Stomach (tissue), 9 donors: ENCODE data around the gene MUC12. TPM values are rescaled to one million over a fixed set of nuclear protein-coding genes. Genes with fewer than 3 reads are reported as not detected.

ENCODE experiments used
- DNase-seq, 2 donors: peaks; one replicate each; pipeline versions ENCODE4 v3.0.0 to v3.0.0-alpha.2; 2013 to 2019
- H3K27ac ChIP-seq, 5 donors: fragments of 200-600 bp in 4 of 5; sonication (generic) in 4 of 5; one replicate each; pipeline ENCODE4 v1.5.1; 2013 to 2019; ENCODE audit warnings: mild to moderate bottlenecking in 1 of 5, moderate library complexity in 1 of 5
- H3K27me3 ChIP-seq, 3 donors: fragments of 200-600 bp; sonication (generic); one replicate each; pipeline ENCODE4 v1.5.1; 2017 to 2019; ENCODE audit warnings: mixed run types in 1 of 3
- H3K36me3 ChIP-seq, 4 donors: fragments of 200-600 bp; sonication (generic); 1 replicate in 3 of 4; 2 replicates in 1 of 4; pipeline ENCODE4 v1.5.1; 2016 to 2019
- H3K4me1 ChIP-seq, 4 donors: fragments of 200-600 bp; sonication (generic); one replicate each; pipeline ENCODE4 v1.5.1; 2016 to 2019
- H3K4me3 ChIP-seq, 4 donors: fragments of 200-600 bp; sonication (generic) in 3 of 4; one replicate each; pipeline ENCODE4 v1.5.1; 2016 to 2019; ENCODE audit warnings: mild to moderate bottlenecking in 1 of 4
- H3K9me3 ChIP-seq, 4 donors: fragments of 200-600 bp; sonication (generic); one replicate each; pipeline ENCODE4 v1.5.1; 2016 to 2019
- CTCF ChIP-seq, 7 experiments: fragments of 450-650 bp in 4 of 7; fragments of 200-600 bp in 3 of 7; sonication (generic) in 3 of 7; IDR thresholded peaks; one replicate each; pipeline ENCODE4 v1.5.1; 2016 to 2019; ENCODE audit warnings: antibody characterized with exemption in 7 of 7, control low read depth in 2 of 7, mild to moderate bottlenecking in 1 of 7
- EP300 ChIP-seq: sonication (generic); formaldehyde crosslinking; IDR thresholded peaks from one replicate; pipeline ENCODE4 v1.6.1; 2017; ENCODE audit warnings: antibody characterized with exemption
- POLR2A ChIP-seq, 4 donors: fragments of 450-650 bp; IDR thresholded peaks; one replicate each; pipeline ENCODE4 v1.6.1; 2016; ENCODE audit warnings: antibody characterized with exemption in 4 of 4, control low read depth in 2 of 4, mild to moderate bottlenecking in 1 of 4, moderate library complexity in 1 of 4
- POLR2AphosphoS5 ChIP-seq, 3 donors: sonication (generic); formaldehyde crosslinking; IDR thresholded peaks; one replicate each; pipeline ENCODE4 v1.6.1; 2016; ENCODE audit warnings: antibody characterized with exemption in 3 of 3
- WGBS, 5 donors: extraction: QIAGEN DNeasy Blood & Tissue Kit in 3 of 5; methylation state at CpG; one replicate each; pipeline versions ENCODE4 v1.1.5 to v1.1.7; 2013 to 2018; 5-methylcytosine and 5-hydroxymethylcytosine counted together
- intact Hi-C: fragments of 100-400 bp; cut with DNase I; formaldehyde crosslinking; loops from one replicate; pipeline ENCODE4 v1.15.1; 2023; ENCODE audit warnings: low total_unique reads
- polyA plus RNA-seq, 3 donors: library from polyadenylated mRNA; stranded (reverse); fragments of 200-250 nt; gene quantifications; one replicate each; pipeline ENCODE4 v1.2.3, GENCODE V29; 2013
- small RNA-seq, 4 donors: library from RNA; depleted of rRNA; stranded (forward); fragments of <200 nt; gene quantifications; one replicate each; pipeline ENCODE3, GENCODE V24; 2016
- total RNA-seq, 5 donors: library from RNA; depleted of rRNA; stranded (reverse); fragments of >200 nt; gene quantifications; one replicate each; pipeline versions ENCODE4 v1.1.0 to v1.2.3, GENCODE V29; 2014 to 2016
- donor health status: healthy with polysubstance abuse.
- donor health status: Bipolar disorder and iron deficiency.
- donor health status: healthy.

The MUC12 gene
- total and polyA plus RNA-seq, 8 donors, result under 0.01 to 76.8 (median 1.4) TPM; not detected in 1

GRCh38 chr7:101066141-101066832, 96.9 kb downstream of the MUC12 start:
- H3K27me3 ChIP-seq, result peaks cover 0 to 80% (median 30%) of the 10 kb centered on the region in 3 donors
- DNase-seq, result peak in 1 of 2 donors; percentile 48
- no peak overlapping the region for H3K27ac ChIP-seq
- no peaks in the 10 kb centered on the region for H3K36me3 ChIP-seq
- H3K4me3 ChIP-seq, result no peak overlapping the region
- H3K9me3 ChIP-seq, result no peaks in the 10 kb centered on the region
- 20 to 41% (median 36%) methylated on average over 15 of the region's 15 CpGs for WGBS, 5 donors
- intact Hi-C loops, result no loop called here
- no peaks in the 10 kb centered on the region for H3K4me1 ChIP-seq
- TF ChIP-seq POLR2A (IDR thresholded peaks at IDR 0.05), result no peak
- TF ChIP-seq POLR2AphosphoS5 (IDR thresholded peaks at IDR 0.05), result no peak
- no peak for TF ChIP-seq CTCF (IDR thresholded peaks at IDR 0.05)
- TF ChIP-seq EP300, result no peak

GRCh38 chr7:101066833-101067177, 97.4 kb downstream of the MUC12 start:
- intact Hi-C loops, result no loop called here
- Histone ChIP-seq H3K36me3 (no peaks in the 10 kb centered on the region), H3K27ac (no peak overlapping the region), H3K27me3 (peaks cover 0 to 77% (median 30%) of the 10 kb centered on the region in 3 donors), H3K4me3 (no peak overlapping the region), H3K9me3 (no peaks in the 10 kb centered on the region), H3K4me1 (no peaks in the 10 kb centered on the region)
- TF ChIP-seq CTCF (IDR thresholded peaks at IDR 0.05) (no peak), POLR2A (IDR thresholded peaks at IDR 0.05) (no peak)
- 50 to 62% (median 55%) methylated on average over 7 of the region's 7 CpGs for WGBS, 5 donors
- DNase-seq, result no peak

GRCh38 chr7:101068401-101068800, 99.0 kb downstream of the MUC12 start:
- Histone ChIP-seq H3K27me3 (peaks cover 0 to 75% (median 30%) of the 10 kb centered on the region in 3 donors), H3K4me3 (no peak overlapping the region), H3K9me3 (no peaks in the 10 kb centered on the region), H3K27ac (no peak overlapping the region), H3K36me3 (no peaks in the 10 kb centered on the region), H3K4me1 (no peaks in the 10 kb centered on the region)
- 80 to 89% (median 85%) methylated on average over 9 to 10 of the region's 10 CpGs for WGBS, 5 donors
- TF ChIP-seq POLR2AphosphoS5 (IDR thresholded peaks at IDR 0.05) (no peak), POLR2A (IDR thresholded peaks at IDR 0.05) (no peak), EP300 (no peak), CTCF (IDR thresholded peaks at IDR 0.05) (no peak)
- no peak for DNase-seq
- intact Hi-C loops, result no loop called here

Small RNA genes within 50 kb of the gene (small RNA-seq; reads per million reads assigned to genes)
- 0 reads per million in 4 donors for gene RPS29P15

Other genes starting within 250 kb of the MUC12 start
- not detected for gene EPO, start 249.1 kb upstream of the MUC12 start, total RNA-seq
- not detected for gene EPO, start 249.1 kb upstream of the MUC12 start, polyA plus RNA-seq
- gene ZAN, start 236.0 kb upstream of the MUC12 start, total RNA-seq, result not detected
- gene ZAN, start 236.0 kb upstream of the MUC12 start, polyA plus RNA-seq, result not detected
- 100 to 1,000 TPM in 1 of 5 donors, 10 to 100 TPM in 4; 22.2 to 128 (median 67.2) TPM for gene EPHB4, start 142.0 kb upstream of the MUC12 start, total RNA-seq
- 10 to 100 TPM in 2 of 3 donors, 1 to 10 TPM in 1; 7.3 to 17.7 (median 13.9) TPM for gene EPHB4, start 142.0 kb upstream of the MUC12 start, polyA plus RNA-seq
- 10 to 100 TPM in 3 of 5 donors, 1 to 10 TPM in 2; 2.9 to 44.6 (median 25.9) TPM for gene SLC12A9, start 116.9 kb upstream of the MUC12 start, total RNA-seq
- gene SLC12A9, start 116.9 kb upstream of the MUC12 start, polyA plus RNA-seq, result 10 to 100 TPM in 1 of 3 donors, 1 to 10 TPM in 2; 4.9 to 21.7 (median 9.0) TPM
- 10 to 100 TPM in 3 of 5 donors, 1 to 10 TPM in 2; 4.7 to 44.3 (median 14.7) TPM for gene TRIP6, start 102.2 kb upstream of the MUC12 start, total RNA-seq
- gene TRIP6, start 102.2 kb upstream of the MUC12 start, polyA plus RNA-seq, result 10 to 100 TPM; 23.8 to 50.0 (median 26.2) TPM
- 100 to 1,000 TPM in 2 of 5 donors, 10 to 100 TPM in 3; 45.2 to 184 (median 86.2) TPM for gene SRRT, start 94.5 kb upstream of the MUC12 start, total RNA-seq
- 10 to 100 TPM; 63.7 to 97.1 (median 68.9) TPM for gene SRRT, start 94.5 kb upstream of the MUC12 start, polyA plus RNA-seq
- 10 to 100 TPM in 1 of 5 donors, under 1 TPM in 1, not detected in 3; 0.73 to 22.6 TPM for gene UFSP1, start 79.8 kb upstream of the MUC12 start, total RNA-seq
- 1 to 10 TPM; 2.0 to 4.3 (median 4.1) TPM for gene UFSP1, start 79.8 kb upstream of the MUC12 start, polyA plus RNA-seq
- 1 to 10 TPM in 1 of 5 donors, under 1 TPM in 1, not detected in 3; 0.43 to 2.4 TPM for gene ACHE, start 73.7 kb upstream of the MUC12 start, total RNA-seq
- gene ACHE, start 73.7 kb upstream of the MUC12 start, polyA plus RNA-seq, result 1 to 10 TPM in 1 of 3 donors, under 1 TPM in 2; 0.25 to 1.5 (median 0.31) TPM
- 100 to 1,000 TPM in 1 of 5 donors, 1 to 10 TPM in 3, under 1 TPM in 1; 0.45 to 527 (median 1.9) TPM for gene MUC3A, start 20.0 kb upstream of the MUC12 start, total RNA-seq
- gene MUC3A, start 20.0 kb upstream of the MUC12 start, polyA plus RNA-seq, result under 1 TPM; 0.45 to 0.76 (median 0.62) TPM
- gene MUC17, start 50.5 kb downstream of the MUC12 start, total RNA-seq, result under 1 TPM in 1 of 5 donors, not detected in 4; 0.73 TPM
- gene MUC17, start 50.5 kb downstream of the MUC12 start, polyA plus RNA-seq, result not detected
- 10 to 100 TPM; 13.6 to 41.1 (median 24.6) TPM for gene TRIM56, start 115.9 kb downstream of the MUC12 start, total RNA-seq
- gene TRIM56, start 115.9 kb downstream of the MUC12 start, polyA plus RNA-seq, result 1 to 10 TPM; 7.5 to 9.8 (median 8.3) TPM
- gene SERPINE1, start 157.5 kb downstream of the MUC12 start, total RNA-seq, result 10 to 100 TPM in 2 of 5 donors, 1 to 10 TPM in 2, under 1 TPM in 1; 0.58 to 25.0 (median 8.4) TPM
- 10 to 100 TPM in 1 of 3 donors, 1 to 10 TPM in 2; 3.2 to 13.6 (median 4.1) TPM for gene SERPINE1, start 157.5 kb downstream of the MUC12 start, polyA plus RNA-seq
- 10 to 100 TPM in 3 of 5 donors, 1 to 10 TPM in 1, not detected in 1; 2.7 to 54.9 (median 17.6) TPM for gene AP1S1, start 184.9 kb downstream of the MUC12 start, total RNA-seq
- 10 to 100 TPM; 34.7 to 71.2 (median 62.3) TPM for gene AP1S1, start 184.9 kb downstream of the MUC12 start, polyA plus RNA-seq
- 1 to 10 TPM in 1 of 5 donors, under 1 TPM in 1, not detected in 3; 0.55 to 5.8 TPM for gene VGF, start 196.0 kb downstream of the MUC12 start, total RNA-seq
- under 1 TPM in 2 of 3 donors, not detected in 1; 0.15 to 0.75 TPM for gene VGF, start 196.0 kb downstream of the MUC12 start, polyA plus RNA-seq
- not detected for gene NAT16, start 210.7 kb downstream of the MUC12 start, total RNA-seq
- under 1 TPM in 1 of 3 donors, not detected in 2; 0.05 TPM for gene NAT16, start 210.7 kb downstream of the MUC12 start, polyA plus RNA-seq
- 1 to 10 TPM in 2 of 5 donors, not detected in 3; 1.7 to 2.3 TPM for gene MOGAT3, start 231.5 kb downstream of the MUC12 start, total RNA-seq
- not detected for gene MOGAT3, start 231.5 kb downstream of the MUC12 start, polyA plus RNA-seq
- 100 to 1,000 TPM in 1 of 5 donors, 10 to 100 TPM in 4; 23.1 to 260 (median 46.7) TPM for gene PLOD3, start 248.0 kb downstream of the MUC12 start, total RNA-seq
- 10 to 100 TPM; 12.4 to 32.4 (median 30.1) TPM for gene PLOD3, start 248.0 kb downstream of the MUC12 start, polyA plus RNA-seq
- 100 to 1,000 TPM in 2 of 5 donors, 10 to 100 TPM in 3; 22.8 to 170 (median 61.3) TPM for gene ZNHIT1, start 248.6 kb downstream of the MUC12 start, total RNA-seq
- gene ZNHIT1, start 248.6 kb downstream of the MUC12 start, polyA plus RNA-seq, result 100 to 1,000 TPM; 117 to 169 (median 165) TPM